Kasumi-1 (cell line): Measurements from ENCODE around the gene FLT4.
A peak's percentile ranks its signal among the peaks of the same experiment; 100 is the strongest.
"Not testable (repeated sequence)": the region's sequence is repeated elsewhere in the genome, so short reads cannot be mapped to it uniquely, and the experiment has no call there.

ENCODE experiments used
- DNase-seq, 2 experiments: peaks; one replicate each; lab custom pipeline; 2025; lab: John Stamatoyannopoulos, UW

The FLT4 gene

GRCh38 chr5:180649297-180650039, at the start of gene FLT4:
Gene FLT4, minus strand, starts transcription at chr5:180649600. Its CDS starts 55 bp downstream, at chr5:180649545.
- no peak for DNase-seq

DNA sequence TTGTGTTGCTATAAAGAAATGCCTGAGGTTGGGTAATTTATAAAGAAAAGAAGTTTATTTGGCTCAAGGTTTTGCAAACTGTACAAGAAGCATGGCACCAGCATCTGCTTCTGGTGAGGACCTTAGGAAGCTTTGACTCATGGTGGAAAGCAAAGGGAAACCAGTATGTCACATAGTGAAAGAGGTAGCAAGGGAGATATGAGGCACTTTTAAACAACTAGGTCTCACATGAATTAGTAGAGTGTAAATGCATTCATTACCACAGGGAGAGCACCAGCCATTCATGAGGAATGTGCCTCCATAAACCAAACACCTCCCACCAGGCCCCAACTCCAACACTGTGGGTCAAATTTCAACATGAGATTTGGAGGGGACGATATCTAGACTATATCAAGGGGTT, 49.6 kb upstream of the FLT4 start:
- no peak for DNase-seq

- no peak for DNase-seq
Observed at GRCh38 chr5:180696116-180696515, 46.7 kb upstream of the FLT4 start.

GRCh38 chr5:180692429-180692828, 43.0 kb upstream of the FLT4 start:
- DNase-seq, result no peak

GRCh38 chr5:180691046-180691445, 41.6 kb upstream of the FLT4 start:
- DNase-seq, result no peak

- no peak for DNase-seq
Observed at GRCh38 chr5:180690562-180690961, 41.2 kb upstream of the FLT4 start.

DNA sequence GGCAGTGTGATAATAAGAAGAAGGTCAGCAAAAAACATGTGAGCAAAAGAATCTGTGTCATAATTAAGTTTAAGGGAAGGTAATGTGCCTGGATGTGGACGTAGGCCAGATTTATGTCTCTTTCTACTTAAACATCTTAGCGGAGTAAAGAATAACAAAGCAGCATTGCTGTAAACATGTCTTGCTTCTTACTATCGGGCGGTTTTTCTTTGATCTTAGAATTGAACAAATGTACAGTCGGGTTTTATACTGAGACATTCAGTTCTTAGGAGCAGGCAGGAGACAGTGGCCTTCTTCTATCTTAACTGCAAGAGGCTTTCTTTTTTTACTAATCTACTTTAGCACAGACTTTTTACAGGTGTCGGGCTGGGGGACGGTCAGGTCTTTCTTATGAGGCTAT, 40.4 kb upstream of the FLT4 start:
- DNase-seq, result no peak

- no peak for DNase-seq
Observed at GRCh38 chr5:180689071-180689694, 39.8 kb upstream of the FLT4 start.

DNA sequence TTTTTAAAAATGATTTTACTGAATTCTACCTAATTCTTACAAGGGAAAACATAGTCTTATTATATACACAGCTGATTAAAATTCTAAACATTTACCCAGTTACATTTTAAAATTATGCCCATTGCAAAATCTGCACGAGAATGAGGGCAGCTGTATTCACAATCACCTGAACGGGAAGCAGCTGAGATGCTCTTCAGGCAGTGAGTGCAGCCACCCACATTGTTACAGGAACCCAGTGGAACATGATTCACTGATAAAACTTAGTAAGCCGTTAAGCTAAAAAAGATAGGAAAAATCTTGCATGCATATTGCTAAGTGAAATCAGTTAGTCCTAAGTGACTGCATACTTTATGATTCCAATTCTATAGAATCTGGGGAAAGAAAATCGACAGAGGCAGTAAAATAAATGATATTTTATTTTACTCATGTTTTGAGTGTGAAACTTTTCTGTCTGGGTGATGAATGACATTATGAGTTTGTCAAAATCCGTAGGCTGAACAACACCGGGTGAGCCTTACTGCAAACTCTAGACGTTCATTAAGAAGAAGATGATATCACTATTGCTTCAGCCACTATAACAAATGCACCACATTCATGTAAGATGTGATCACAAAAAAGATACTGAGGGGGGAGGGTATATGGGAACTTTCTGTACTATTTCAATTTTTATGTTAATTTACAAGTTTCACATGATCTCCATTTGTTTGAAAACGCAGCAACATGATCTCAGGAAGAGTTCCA, 39.1 kb upstream of the FLT4 start:
- no peak for DNase-seq

DNA sequence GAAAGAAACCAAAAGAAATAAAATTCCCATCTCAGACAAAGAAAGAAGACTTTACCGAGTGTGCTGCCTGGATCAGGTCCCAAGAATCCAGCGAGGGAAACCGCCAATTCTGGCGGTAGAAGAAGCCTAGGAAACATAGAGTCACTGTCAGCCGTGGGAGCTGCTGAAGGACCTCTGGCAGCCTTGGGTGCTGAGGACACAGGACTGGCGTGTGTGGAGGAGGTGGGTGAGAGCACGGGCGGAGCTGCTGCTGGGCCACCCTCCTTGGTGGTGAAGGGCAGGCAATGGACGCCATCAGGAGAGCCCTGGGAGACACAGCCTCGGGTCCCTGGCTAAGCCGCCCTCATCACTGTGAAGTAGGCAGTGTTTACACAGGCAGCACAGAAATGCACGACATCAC, 37.4 kb upstream of the FLT4 start:
- DNase-seq, result not testable (repeated sequence)

DNA sequence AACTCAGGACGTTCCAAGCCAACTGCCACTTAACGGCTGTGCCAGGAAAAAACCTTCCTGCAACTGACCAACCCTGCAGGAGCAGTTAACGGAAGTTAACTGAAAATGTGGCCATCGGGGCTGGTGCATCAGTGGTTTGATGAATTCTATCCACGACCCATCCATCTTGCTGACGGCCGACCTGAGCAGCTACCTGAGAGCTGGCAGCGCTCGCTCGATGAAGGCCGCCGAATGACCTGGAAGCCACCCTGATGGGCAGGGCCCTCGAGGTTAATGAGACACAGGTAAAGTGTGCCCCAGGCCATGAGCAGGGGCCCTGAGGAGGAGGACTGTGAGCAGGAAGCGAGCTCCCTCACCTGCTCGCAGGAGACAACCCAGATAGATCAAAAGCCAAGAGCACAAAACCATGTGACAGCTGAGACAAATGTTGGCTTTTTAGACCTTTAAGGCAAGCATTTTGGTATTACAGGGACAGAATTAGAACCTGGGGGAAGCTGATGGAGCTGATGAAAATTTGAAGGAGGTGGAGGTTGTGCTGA, 35.3 kb upstream of the FLT4 start:
- DNase-seq, result no peak

- no peak for DNase-seq
Observed at GRCh38 chr5:180683220-180683922, 34.0 kb upstream of the FLT4 start.

GRCh38 chr5:180682560-180682959, 33.2 kb upstream of the FLT4 start:
- no peak for DNase-seq

GRCh38 chr5:180682008-180682407, 32.6 kb upstream of the FLT4 start:
- DNase-seq, result not testable (repeated sequence)

GRCh38 chr5:180678319-180678718, 28.9 kb upstream of the FLT4 start:
- DNase-seq, result not testable (repeated sequence)

GRCh38 chr5:180675036-180675635, 25.7 kb upstream of the FLT4 start:
- no peak for DNase-seq

DNA sequence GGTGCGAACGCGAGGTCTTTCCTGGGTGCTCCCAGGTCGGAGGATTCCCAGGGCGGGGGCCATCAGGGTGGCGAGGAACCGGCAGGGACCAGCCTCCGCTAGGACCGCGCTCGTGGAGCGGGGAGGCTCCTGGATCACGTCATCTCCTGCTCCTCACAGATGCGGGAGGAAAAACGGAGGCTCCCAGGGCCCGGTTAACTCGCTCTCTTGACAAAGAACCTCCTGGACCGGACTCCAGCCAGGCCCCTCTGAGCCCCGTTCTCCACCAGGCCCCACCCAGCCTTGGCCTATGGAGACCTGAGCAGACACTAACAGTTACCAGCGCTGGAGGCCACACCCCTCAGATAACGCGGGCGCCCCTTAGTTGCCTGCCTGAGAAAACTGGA, 24.7 kb upstream of the FLT4 start:
- DNase-seq, result not testable (repeated sequence)

GRCh38 chr5:180673371-180674089, 24.1 kb upstream of the FLT4 start:
- DNase-seq, result no peak

GRCh38 chr5:180671958-180672524, 22.6 kb upstream of the FLT4 start:
- DNase-seq, result not testable (repeated sequence)

GRCh38 chr5:180670586-180671359, 21.4 kb upstream of the FLT4 start:
- peak; percentile 69 to 75 for DNase-seq
